SK-N-SH (cell line): ENCODE measurements around the gene GPR3. TPM values are rescaled to one million over a fixed set of nuclear protein-coding genes. Genes with fewer than 3 reads are reported as not detected.

Experiments used
- CTCF ChIA-PET: fragments of 300-600, 350-600 bp; formaldehyde crosslinking; extraction: SDS; loops from one replicate; lab custom pipeline; 2021; lab: Yijun Ruan, JAX
- POLR2A ChIA-PET: fragments of 350-600 bp; sonication (Branson Sonifier 250); formaldehyde crosslinking; extraction: SDS; loops from one replicate; lab custom pipeline; 2020; ENCODE audit warnings: antibody characterized with exemption, inconsistent platforms; lab: Yijun Ruan, JAX
- DNase-seq: peaks from one replicate; pipeline ENCODE4 v3.0.0; 2012
- H2AFZ ChIP-seq: fragments of 200-600 bp; sonication (generic); 2 replicates; pipeline ENCODE4 v1.8.1; 2016; ENCODE audit warnings: antibody characterized with exemption, mild to moderate bottlenecking, low read depth
- H3F3A ChIP-seq: fragments of 200-600 bp; sonication (generic); replicated peaks from 2 replicates; pipeline ENCODE3; 2016; ENCODE audit warnings: antibody characterized with exemption, mild to moderate bottlenecking; ENCODE audit not compliant: insufficient read depth
- H3K27ac ChIP-seq, 2 experiments: fragments of 200-500 bp in 1 of 2; fragments of 200-600 bp in 1 of 2; sonication (Bioruptor generic) in 1 of 2; sonication (generic), shearing (Covaris generic) in 1 of 2; 2 replicates each; pipeline versions ENCODE4 v1.5.1 to v1.6.1; 2014 to 2016; ENCODE audit warnings: low read depth in 2 of 2, inconsistent platforms in 1 of 2, low read length in 1 of 2, mild to moderate bottlenecking in 1 of 2, mixed read lengths in 1 of 2
- H3K27me3 ChIP-seq: fragments of 200-600 bp; sonication (generic), shearing (Covaris generic); 2 replicates; pipeline ENCODE4 v1.6.1; 2016; ENCODE audit warnings: mixed run types; ENCODE audit not compliant: insufficient read depth
- H3K36me3 ChIP-seq, 2 experiments: fragments of 200-500 bp in 1 of 2; fragments of 200-600 bp in 1 of 2; sonication (Bioruptor generic) in 1 of 2; sonication (generic) in 1 of 2; replicated peaks in 1 of 2; 2 replicates each; pipeline versions ENCODE3 to v1.5.1; 2014 to 2016; ENCODE audit warnings: low read length in 1 of 2, mild to moderate bottlenecking in 1 of 2; ENCODE audit not compliant: insufficient read depth in 2 of 2, control insufficient read depth in 1 of 2
- H3K4me1 ChIP-seq, 2 experiments: fragments of 200-500 bp in 1 of 2; fragments of 200-600 bp in 1 of 2; sonication (Bioruptor generic) in 1 of 2; sonication (generic), shearing (Covaris generic) in 1 of 2; 2 replicates each; pipeline versions ENCODE4 v1.5.1 to v1.6.1; 2014 to 2016; ENCODE audit warnings: low read depth in 1 of 2, low read length in 1 of 2, mixed run types in 1 of 2; ENCODE audit not compliant: insufficient read depth in 2 of 2, control insufficient read depth in 1 of 2
- H3K4me2 ChIP-seq: fragments of 200-600 bp; sonication (generic), shearing (Covaris generic); 2 replicates; pipeline ENCODE4 v1.6.1; 2017; ENCODE audit warnings: mixed run types
- H3K4me3 ChIP-seq, 2 experiments: fragments of 200-500 bp in 1 of 2; fragments of 200-600 bp in 1 of 2; sonication (Bioruptor generic) in 1 of 2; sonication (generic), shearing (Covaris generic) in 1 of 2; 2 replicates each; pipeline versions ENCODE4 v1.5.1 to v1.8.1; 2014 to 2016; ENCODE audit warnings: low read depth in 2 of 2, inconsistent platforms in 1 of 2, low read length in 1 of 2, mild to moderate bottlenecking in 1 of 2, mixed read lengths in 1 of 2, moderate library complexity in 1 of 2
- H3K79me2 ChIP-seq: fragments of 200-600 bp; sonication (generic); 2 replicates; pipeline ENCODE4 v1.8.1; 2017; ENCODE audit warnings: mild to moderate bottlenecking; ENCODE audit not compliant: insufficient read depth
- H3K9ac ChIP-seq: fragments of 200-600 bp; sonication (generic); 2 replicates; pipeline ENCODE4 v1.6.1; 2017; ENCODE audit warnings: mixed run types
- H3K9me2 ChIP-seq: fragments of 200-600 bp; sonication (generic); 2 replicates; pipeline ENCODE4 v1.6.1; 2017; ENCODE audit warnings: mixed run types
- H3K9me3 ChIP-seq: fragments of 200-600 bp; sonication (generic); 2 replicates; pipeline ENCODE4 v1.6.1; 2017; ENCODE audit warnings: mixed run types, mild to moderate bottlenecking, moderate library complexity
- H4K20me1 ChIP-seq: fragments of 200-600 bp; sonication (generic); 2 replicates; pipeline ENCODE4 v1.6.1; 2017; ENCODE audit warnings: mild to moderate bottlenecking, mixed run types; ENCODE audit not compliant: insufficient read depth
- ELF1 ChIP-seq: IDR thresholded peaks from 2 replicates; pipeline ENCODE4 v1.4.0; 2012
- EZH2phosphoT487 ChIP-seq: fragments of 200-600 bp; sonication (generic); IDR thresholded peaks from 2 replicates; pipeline ENCODE4 v1.6.1; 2017; ENCODE audit warnings: low read depth, mixed run types, mild to moderate bottlenecking, antibody characterized with exemption, moderate library complexity, borderline replicate concordance
- FOSL2 ChIP-seq: IDR thresholded peaks from 2 replicates; pipeline ENCODE4 v1.4.0; 2012; ENCODE audit warnings: low read depth, mild to moderate bottlenecking, moderate library complexity, borderline replicate concordance
- NRF1 ChIP-seq: IDR thresholded peaks from 2 replicates; pipeline ENCODE4 v1.6.1; 2012; ENCODE audit warnings: low read depth, mild to moderate bottlenecking, low read length
- RAD21 ChIP-seq: IDR thresholded peaks from 2 replicates; pipeline ENCODE4 v1.6.1; 2012; ENCODE audit warnings: mild to moderate bottlenecking, low read length
- RCOR1 ChIP-seq: fragments of 150-350 bp; IDR thresholded peaks from 2 replicates; pipeline ENCODE4 v1.6.1; 2017; ENCODE audit warnings: antibody characterized with exemption, low read length
- RXRA ChIP-seq: IDR thresholded peaks from 2 replicates; pipeline ENCODE4 v1.4.0; 2012; ENCODE audit warnings: low read depth, mild to moderate bottlenecking, borderline replicate concordance
- TAF1 ChIP-seq: IDR thresholded peaks from 2 replicates; pipeline ENCODE4 v1.6.1; 2012; ENCODE audit warnings: low read depth, mild to moderate bottlenecking, low read length, moderate library complexity, borderline replicate concordance
- TCF12 ChIP-seq: IDR thresholded peaks from 2 replicates; pipeline ENCODE4 v1.4.0; 2012
- WGBS: methylation state at CpG from one replicate; pipeline ENCODE4 v1.1.6; 2017; ENCODE audit warnings: low lambda C conversion rate; 5-methylcytosine and 5-hydroxymethylcytosine counted together
- polyA plus RNA-seq, 3 experiments: library from polyadenylated mRNA; depleted of rRNA; stranded (reverse); fragments of >200 nt; gene quantifications; 2 replicates each; pipeline ENCODE4 v1.2.3, GENCODE V29; 2012
- TF ChIP-seq, protein P1 (sequence below): fragments of 150-350 bp; IDR thresholded peaks from 2 replicates; pipeline ENCODE4 v1.6.1; 2017; ENCODE audit warnings: antibody characterized with exemption, low read length, low read depth, borderline replicate concordance
- TF ChIP-seq, protein P2 (sequence below): IDR thresholded peaks from 2 replicates; pipeline ENCODE4 v1.4.0; 2012; ENCODE audit warnings: low read depth, borderline replicate concordance
- TF ChIP-seq, protein P3 (sequence below): fragments of 200-600 bp; sonication (generic); IDR thresholded peaks from 2 replicates; pipeline ENCODE4 v1.6.1; 2017; ENCODE audit warnings: antibody characterized with exemption, mild to moderate bottlenecking, moderate library complexity

GPR3 gene
- polyA plus RNA-seq, 1 of the 3 experiments (the other 2 are of a cell fraction), result 6.0 TPM

DNA sequence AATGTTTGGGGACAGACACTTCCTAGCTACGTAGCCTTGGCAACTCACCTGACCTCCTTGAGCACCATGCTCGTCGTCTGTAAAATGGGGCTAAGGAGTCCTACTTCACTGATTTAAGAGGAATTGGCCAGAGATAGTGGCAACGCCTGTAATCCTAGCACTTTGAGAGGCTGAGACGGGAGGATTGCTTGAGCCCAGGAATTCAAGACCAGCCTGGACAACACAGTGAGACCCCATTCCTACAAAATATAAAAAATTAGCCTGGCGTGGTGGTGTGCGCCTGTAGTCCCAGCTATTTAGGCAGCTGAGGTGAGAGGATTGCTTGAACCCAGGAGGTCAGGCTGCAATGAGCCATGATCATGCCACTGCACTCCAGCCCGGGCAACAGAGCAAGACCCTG is 46.1 kb upstream of the GPR3 start (continued):
- TF ChIP-seq EZH2phosphoT487 (no peak), FOSL2 (no peak)

DNA sequence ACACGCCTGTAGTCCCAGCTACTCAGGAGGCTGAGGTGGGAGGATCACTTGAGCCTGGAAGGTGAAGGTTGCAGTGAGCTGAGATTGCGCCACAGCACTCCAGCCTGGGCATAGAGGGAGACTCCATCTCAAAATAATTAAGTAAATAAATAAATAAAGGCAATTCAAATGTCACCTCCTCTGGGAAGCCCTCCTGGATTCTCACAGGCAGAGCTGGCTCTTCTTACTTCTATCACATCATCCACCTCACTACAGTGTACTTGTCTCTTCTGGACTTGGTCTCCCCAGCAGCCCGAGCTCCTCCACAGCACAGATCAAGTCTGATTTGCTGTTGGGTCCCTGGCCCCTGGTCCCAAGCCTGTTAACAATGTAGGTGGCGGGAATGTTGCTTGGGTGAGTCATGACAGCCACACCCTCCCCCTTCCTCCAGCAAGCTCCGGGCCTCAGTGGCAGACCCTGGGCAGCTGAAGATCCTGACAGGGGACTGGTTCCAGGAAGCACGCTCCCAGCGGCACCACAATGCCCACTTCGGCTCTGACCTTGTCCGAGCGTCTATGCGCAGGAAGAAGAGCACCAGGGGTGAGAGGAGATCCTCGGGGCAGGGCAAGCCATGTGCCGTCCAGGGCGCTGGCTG is 45.3 kb upstream of the GPR3 start:
- Histone ChIP-seq H3K79me2 (no peaks in the 10 kb centered on the region), H3F3A (no peaks in the 10 kb centered on the region), H3K4me2 (no peak overlapping the region), H3K36me3 (no peaks in the 10 kb centered on the region), H3K4me1 (peaks cover 0 to 10% of the 10 kb centered on the region in 2 experiments; a peak in 2 of 4 replicates), H3K9me3 (no peaks in the 10 kb centered on the region), H3K27ac (no peak overlapping the region), H3K4me3 (no peak overlapping the region), H2AFZ (no peak overlapping the region), H3K9ac (no peak overlapping the region), H3K27me3 (no peaks in the 10 kb centered on the region), H3K9me2 (no peaks in the 10 kb centered on the region), H4K20me1 (no peaks in the 10 kb centered on the region)
- TF ChIP-seq, protein P1, sequence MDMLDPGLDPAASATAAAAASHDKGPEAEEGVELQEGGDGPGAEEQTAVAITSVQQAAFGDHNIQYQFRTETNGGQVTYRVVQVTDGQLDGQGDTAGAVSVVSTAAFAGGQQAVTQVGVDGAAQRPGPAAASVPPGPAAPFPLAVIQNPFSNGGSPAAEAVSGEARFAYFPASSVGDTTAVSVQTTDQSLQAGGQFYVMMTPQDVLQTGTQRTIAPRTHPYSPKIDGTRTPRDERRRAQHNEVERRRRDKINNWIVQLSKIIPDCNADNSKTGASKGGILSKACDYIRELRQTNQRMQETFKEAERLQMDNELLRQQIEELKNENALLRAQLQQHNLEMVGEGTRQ, result no peak
- TF ChIP-seq RAD21 (no peak), TAF1 (no peak), ELF1 (no peak), TCF12 (no peak), RXRA (no peak), NRF1 (no peak), RCOR1 (no peak)
- TF ChIP-seq, protein P2, sequence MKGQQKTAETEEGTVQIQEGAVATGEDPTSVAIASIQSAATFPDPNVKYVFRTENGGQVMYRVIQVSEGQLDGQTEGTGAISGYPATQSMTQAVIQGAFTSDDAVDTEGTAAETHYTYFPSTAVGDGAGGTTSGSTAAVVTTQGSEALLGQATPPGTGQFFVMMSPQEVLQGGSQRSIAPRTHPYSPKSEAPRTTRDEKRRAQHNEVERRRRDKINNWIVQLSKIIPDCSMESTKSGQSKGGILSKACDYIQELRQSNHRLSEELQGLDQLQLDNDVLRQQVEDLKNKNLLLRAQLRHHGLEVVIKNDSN, result no peak
- TF ChIP-seq, protein P3, sequence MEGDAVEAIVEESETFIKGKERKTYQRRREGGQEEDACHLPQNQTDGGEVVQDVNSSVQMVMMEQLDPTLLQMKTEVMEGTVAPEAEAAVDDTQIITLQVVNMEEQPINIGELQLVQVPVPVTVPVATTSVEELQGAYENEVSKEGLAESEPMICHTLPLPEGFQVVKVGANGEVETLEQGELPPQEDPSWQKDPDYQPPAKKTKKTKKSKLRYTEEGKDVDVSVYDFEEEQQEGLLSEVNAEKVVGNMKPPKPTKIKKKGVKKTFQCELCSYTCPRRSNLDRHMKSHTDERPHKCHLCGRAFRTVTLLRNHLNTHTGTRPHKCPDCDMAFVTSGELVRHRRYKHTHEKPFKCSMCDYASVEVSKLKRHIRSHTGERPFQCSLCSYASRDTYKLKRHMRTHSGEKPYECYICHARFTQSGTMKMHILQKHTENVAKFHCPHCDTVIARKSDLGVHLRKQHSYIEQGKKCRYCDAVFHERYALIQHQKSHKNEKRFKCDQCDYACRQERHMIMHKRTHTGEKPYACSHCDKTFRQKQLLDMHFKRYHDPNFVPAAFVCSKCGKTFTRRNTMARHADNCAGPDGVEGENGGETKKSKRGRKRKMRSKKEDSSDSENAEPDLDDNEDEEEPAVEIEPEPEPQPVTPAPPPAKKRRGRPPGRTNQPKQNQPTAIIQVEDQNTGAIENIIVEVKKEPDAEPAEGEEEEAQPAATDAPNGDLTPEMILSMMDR, result no peak
- ChIA-PET POLR2A (no interaction called here), CTCF (interaction anchor here (0.7 to 4.7 kb wide), 5 partner anchors 10 to 260 kb away, joined by 3 to 40 read pairs (median 6); no protein-coding TSS in a partner anchor)
- DNase-seq, result no peak
- 83% methylated on average over 13 of the region's 14 CpGs for WGBS
